Activated CD4-positive, alpha-beta T cell treated with anti-CD3 and anti-CD28 coated beads, Interleukin-2, amount 50 U/mL, for 1 hour (primary cell): Measurements from ENCODE around the gene IMPA2.
"Not testable (repeated sequence)": the region's sequence is repeated elsewhere in the genome, so short reads cannot be mapped to it uniquely, and the experiment has no call there.

Experiments used
- DNase-seq: peaks from one replicate; pipeline ENCODE4 v3.0.0-alpha.2; 2020

IMPA2 gene

DNA sequence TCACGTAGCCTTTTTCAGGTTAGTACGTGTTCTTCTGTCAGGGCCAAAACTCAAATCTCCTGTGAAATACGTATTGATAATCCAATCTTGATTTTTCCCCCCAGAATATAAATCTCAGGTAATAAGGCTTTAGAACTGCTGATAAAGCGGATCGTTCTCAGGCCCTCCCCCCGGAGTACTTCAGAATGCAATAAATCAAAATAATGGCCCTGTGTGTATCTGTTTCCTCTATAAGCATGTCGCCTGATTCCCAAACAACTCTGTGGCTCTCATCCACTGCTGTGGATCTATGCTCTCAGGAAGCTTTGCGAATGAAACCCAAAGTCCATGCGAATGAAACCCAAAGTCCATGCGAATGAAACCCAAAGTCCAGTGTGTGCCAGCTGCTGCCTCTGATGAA is 49.4 kb downstream of the IMPA2 start:
- no peak for DNase-seq

- no peak for DNase-seq
Observed at GRCh38 chr18:12031181-12031580, 49.9 kb downstream of the IMPA2 start.

DNA sequence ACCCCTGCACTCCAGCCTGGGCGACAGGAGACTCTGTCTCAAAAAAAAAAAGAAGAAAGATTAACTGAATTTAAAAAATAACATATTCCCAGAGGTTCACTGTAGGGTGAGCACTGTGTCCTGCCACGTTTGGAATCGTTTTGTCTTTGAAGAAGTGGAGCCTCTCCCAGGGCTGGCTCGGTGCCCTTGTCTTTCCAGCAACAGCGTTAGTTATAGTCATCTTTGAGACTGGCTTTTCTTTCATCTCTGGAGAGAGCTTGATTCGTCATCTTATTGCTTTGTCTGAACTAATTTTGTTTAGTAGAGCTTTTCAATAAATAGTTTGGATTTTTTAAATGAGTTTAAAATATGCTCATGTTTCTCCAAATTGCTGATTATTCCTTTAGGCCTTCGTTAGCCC is 50.5 kb downstream of the IMPA2 start:
- DNase-seq = no peak

GRCh38 chr18:12032786-12033642 is 51.7 kb downstream of the IMPA2 start:
- no peak for DNase-seq

- DNase-seq = no peak
Observed at GRCh38 chr18:12033643-12034025, 52.3 kb downstream of the IMPA2 start.

GRCh38 chr18:12034241-12035100 is 53.2 kb downstream of the IMPA2 start:
- no peak for DNase-seq

DNA sequence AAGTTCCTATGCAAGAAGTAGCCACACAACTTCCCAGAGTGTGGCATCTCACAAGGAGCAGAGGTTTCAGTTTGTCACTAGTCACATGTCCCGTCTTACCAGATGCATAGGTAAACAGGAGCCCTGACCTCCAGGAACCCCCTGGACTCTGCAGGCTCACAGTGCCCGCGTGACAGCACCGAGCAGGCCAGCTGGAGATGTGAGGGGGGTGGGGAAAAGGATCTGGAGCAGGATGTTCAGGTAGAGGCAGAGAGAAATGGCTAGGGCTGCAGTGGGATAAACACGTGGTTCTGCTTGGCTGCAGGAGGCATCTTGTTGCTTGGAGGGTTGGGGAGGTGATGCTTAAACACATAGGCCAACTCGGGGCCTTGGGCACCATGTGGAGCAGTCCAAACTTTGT is 54.2 kb downstream of the IMPA2 start:
- DNase-seq = no peak

DNA sequence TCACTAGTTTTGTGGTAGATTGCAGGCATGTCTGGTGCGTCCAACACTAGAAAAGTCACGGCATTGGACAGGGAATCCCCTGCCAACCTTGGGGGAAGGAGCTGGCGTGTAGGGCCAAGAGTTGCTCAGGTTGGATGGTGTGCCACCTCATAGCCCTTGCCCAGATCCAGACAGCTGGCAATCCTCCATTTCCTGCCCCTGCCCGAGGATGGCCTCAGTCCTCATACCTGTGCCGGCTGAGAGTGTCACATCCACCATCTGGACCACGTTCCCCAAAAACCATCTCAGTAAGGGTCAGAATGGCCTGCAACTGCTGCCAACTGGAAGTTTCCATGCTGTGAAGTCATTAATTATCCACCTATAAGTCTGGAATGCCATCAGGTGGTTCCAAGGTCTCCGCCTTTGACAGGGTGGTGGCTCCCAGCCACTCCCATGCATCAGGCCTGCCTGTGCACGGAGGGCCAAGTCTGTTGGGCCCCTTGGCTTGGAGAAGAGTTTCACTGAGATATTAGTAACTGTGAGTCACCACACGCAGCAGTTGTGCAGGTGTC is 55.0 kb downstream of the IMPA2 start:
- DNase-seq = no peak

- peak; percentile 8 for DNase-seq
Observed at GRCh38 chr18:12038082-12038638, 56.9 kb downstream of the IMPA2 start.

- DNase-seq = peak; percentile 71
Observed at GRCh38 chr18:12038639-12039539, 57.6 kb downstream of the IMPA2 start.

DNA sequence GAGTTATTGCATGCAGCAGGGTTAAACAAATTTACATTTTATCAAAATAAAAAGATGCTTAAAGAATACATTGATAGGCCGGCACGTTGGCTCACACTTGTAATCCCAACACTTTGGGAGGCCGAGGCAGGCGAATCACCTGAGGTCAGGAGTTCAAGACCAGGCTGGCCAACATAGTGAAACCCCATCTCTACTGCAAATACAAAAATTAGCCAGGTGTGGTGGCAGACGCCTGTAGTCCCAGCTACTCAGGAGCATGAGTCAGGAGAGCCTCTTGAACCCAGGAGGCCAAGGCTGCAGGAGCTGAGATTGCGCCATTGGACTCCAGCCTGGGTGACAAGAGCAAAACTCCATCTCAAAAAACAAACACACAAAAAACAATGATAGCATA is 58.2 kb downstream of the IMPA2 start:
- not testable (repeated sequence) for DNase-seq

- DNase-seq = no peak
Observed at GRCh38 chr18:12041561-12041960, 60.3 kb downstream of the IMPA2 start.

DNA sequence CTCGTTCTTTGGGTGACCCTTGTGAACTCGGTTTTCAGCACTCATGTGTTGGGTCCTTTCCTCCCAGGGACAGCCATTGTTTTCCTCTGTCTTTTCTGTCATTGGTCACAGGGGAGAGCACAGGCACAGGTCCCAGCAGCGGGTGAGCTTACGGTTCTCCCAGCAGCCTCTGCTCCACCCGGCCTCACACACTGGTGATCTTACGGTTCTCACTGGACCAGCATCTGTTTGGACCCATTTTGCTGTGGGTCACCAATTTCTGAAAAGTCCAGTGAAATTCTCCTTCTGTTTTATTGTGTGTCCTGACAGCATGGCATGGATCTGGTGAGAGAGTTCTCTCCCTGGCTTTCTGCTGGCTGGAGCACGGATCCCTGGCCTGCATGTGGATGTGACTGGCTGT is 62.5 kb downstream of the IMPA2 start:
- DNase-seq = no peak

DNA sequence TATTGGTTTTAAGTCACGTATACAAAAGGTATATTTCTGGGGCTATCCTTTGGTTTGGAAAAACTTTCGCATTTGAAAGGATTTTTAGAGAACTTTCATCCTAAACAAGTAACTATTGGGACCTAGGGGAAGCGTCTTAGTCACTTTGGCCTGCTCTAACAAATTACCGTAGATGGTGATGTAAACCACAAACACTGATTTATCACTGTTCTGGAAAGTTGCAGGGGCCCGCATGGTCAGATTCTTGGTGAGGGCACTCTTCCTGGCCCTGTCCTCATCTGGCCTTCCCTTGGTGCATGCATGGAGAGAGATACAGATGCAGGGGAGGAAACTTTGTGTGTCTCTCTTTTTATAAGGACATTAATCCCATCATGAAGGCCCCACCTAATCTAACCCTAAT is 63.3 kb downstream of the IMPA2 start:
- no peak for DNase-seq

GRCh38 chr18:12046046-12046750 is 64.9 kb downstream of the IMPA2 start:
- DNase-seq = no peak

DNA sequence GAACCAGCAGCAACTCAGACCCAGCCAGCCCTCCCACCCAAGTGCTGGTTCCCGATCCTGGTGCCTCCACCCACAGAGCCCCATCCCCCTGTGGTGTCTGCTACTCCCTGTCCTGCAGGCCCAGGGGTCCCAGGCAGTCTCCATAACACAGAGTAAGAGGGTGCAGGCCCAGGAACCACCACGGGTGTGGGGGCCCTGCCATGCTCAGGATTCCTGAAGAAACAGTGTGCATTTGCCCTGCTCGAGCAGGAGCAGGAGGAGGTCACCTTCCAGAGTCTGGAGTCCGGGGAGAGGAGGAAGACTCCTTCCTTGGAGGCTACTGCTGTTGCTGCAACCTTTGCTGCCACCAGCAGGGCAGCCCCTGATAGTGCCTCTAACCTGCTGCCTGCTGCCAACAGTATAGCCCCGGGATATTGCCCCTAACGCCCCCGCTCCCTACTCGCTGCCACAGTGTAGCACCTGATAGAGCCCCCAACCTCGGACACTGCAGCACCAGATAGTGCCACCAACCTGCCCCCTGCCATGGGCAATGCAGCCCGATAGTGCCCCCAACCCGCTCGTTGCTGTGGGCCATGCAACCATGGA is 65.5 kb downstream of the IMPA2 start:
- no peak for DNase-seq

DNA sequence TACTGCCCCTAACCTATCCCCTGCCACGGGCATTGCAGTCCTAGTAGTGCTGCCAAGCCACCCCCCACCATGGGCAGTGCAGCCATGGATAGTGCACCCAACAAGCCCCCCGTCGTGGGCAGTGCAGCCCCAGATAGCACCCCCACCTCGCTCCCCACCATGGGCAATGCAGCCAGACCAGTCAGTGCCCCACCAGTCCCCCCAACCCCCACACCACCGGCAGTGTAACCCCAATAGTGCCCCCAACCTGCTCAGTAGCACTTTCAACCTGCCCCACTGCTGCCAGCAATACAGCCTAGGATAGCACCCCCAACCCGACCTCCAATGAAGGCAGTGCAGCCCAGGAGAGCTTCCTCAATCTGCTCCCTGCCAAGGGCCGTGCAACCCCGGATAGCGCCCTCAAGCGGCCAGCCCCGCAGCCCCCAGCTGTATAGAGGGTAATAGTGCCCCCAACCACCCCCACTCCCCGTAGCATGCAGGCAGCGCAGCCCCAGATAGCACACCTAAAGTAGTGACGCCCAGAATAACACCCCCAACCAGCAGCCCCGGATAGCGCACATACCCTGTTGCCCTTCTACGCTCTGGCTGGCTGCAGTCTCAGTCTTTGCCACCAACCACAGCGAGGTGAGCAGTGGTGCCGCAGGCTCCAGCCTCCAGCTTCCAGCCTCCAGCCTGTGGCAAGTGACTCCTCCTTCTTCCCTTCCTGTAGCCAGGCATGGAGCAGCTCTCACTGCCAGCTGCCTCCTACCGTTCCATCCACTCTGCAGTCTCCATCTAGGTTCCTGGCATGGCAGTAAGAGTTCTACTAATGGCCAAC is 66.9 kb downstream of the IMPA2 start:
- no peak for DNase-seq

DNA sequence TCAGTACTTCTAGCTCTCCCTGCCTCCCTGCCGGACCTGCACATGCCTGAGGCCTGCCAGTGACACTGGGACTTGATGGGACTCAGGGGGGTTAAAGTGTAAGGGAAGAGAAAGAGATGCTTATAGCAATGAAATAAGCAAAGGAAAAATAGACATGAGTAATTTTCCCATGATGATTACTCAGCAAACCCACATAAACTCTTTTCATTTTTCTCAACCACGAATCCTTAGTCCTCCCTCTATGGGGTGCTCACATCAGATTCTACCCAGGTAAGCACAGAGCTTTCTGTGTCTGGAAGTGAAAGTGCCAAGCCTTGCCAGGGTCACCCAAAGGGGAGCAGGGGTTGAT is 67.5 kb downstream of the IMPA2 start:
- no peak for DNase-seq

- DNase-seq = no peak
Observed at GRCh38 chr18:12049978-12050811, 68.9 kb downstream of the IMPA2 start.

DNA sequence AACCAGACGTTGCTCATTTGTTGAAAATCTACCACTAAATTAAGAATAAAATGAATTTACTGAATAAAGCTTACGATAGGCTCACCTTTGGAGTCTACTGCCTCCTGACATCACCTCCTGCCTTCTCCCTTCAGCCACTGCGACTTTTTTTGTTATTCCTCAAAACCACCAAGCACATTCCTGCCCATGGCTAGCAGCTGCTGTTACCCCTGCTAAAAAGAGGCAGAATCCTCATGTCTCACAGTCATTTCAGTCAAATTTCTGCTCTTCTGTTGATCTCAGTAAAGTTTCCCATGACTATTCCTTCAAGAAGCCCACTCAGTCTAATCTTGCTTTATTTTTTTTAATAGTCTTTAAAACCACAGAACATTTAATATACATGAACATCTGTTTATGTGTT is 71.6 kb downstream of the IMPA2 start:
- DNase-seq = no peak
